Astrocyte (in vitro differentiated cells and primary cell): ENCODE measurements around the gene BRD7. TPM values are rescaled to one million over a fixed set of nuclear protein-coding genes. Genes with fewer than 3 reads are reported as not detected.

ENCODE experiments used
- DNase-seq: peaks from one replicate; pipeline ENCODE4 v3.0.0-alpha.2; 2010; ENCODE audit warnings: low read depth
- FAIRE-seq: peaks from 2 replicates; lab custom pipeline; 2011; peaks lifted over from hg19 to GRCh38; lab: Jason Lieb, UNC
- H2AFZ ChIP-seq: 2 replicates; pipeline ENCODE4 v1.6.0; 2012; ENCODE audit warnings: low read depth, low read length, inconsistent platforms
- H3K27ac ChIP-seq: 2 replicates; pipeline ENCODE4 v1.5.1; 2011; ENCODE audit warnings: low read depth, low read length, inconsistent platforms
- H3K27me3 ChIP-seq: 2 replicates; pipeline ENCODE4 v1.6.0; 2011; ENCODE audit warnings: low read length, inconsistent platforms; ENCODE audit not compliant: insufficient read depth
- H3K36me3 ChIP-seq: 2 replicates; pipeline ENCODE4 v1.5.1; 2011; ENCODE audit warnings: low read length, inconsistent platforms; ENCODE audit not compliant: insufficient read depth
- H3K4me1 ChIP-seq: 2 replicates; pipeline ENCODE4 v1.5.1; 2011; ENCODE audit warnings: low read length, inconsistent platforms; ENCODE audit not compliant: insufficient read depth
- H3K4me2 ChIP-seq: 2 replicates; pipeline ENCODE4 v1.6.0; 2012; ENCODE audit warnings: low read length, inconsistent platforms
- H3K4me3 ChIP-seq: 2 replicates; pipeline ENCODE4 v1.5.1; 2011; ENCODE audit warnings: low read depth, mild to moderate bottlenecking, low read length, inconsistent platforms; ENCODE audit not compliant: insufficient read depth
- H3K79me2 ChIP-seq: 2 replicates; pipeline ENCODE4 v1.6.0; 2012; ENCODE audit warnings: mild to moderate bottlenecking, low read length, inconsistent platforms; ENCODE audit not compliant: insufficient read depth
- H3K9ac ChIP-seq: 2 replicates; pipeline ENCODE4 v1.6.0; 2012; ENCODE audit warnings: mild to moderate bottlenecking, low read length, inconsistent platforms
- H3K9me3 ChIP-seq: 2 replicates; pipeline ENCODE4 v1.5.1; 2012; ENCODE audit warnings: low read depth, mild to moderate bottlenecking, low read length, inconsistent platforms; ENCODE audit not compliant: insufficient read depth
- H4K20me1 ChIP-seq: 2 replicates; pipeline ENCODE4 v1.6.0; 2012; ENCODE audit warnings: low read length, inconsistent platforms; ENCODE audit not compliant: insufficient read depth
- H3K27ac Mint-ChIP-seq: one replicate; pipeline ENCODE4 v1.8.0; 2021; ENCODE audit warnings: mild to moderate bottlenecking, mixed read lengths; ENCODE audit not compliant: unreplicated experiment
- H3K27me3 Mint-ChIP-seq: one replicate; pipeline ENCODE4 v1.8.0; 2021; ENCODE audit warnings: low read depth, mixed read lengths; ENCODE audit not compliant: unreplicated experiment
- H3K36me3 Mint-ChIP-seq: one replicate; pipeline ENCODE4 v1.8.0; 2021; ENCODE audit warnings: low read depth, mixed read lengths; ENCODE audit not compliant: unreplicated experiment
- H3K4me1 Mint-ChIP-seq: one replicate; pipeline ENCODE4 v1.8.0; 2021; ENCODE audit warnings: low read depth, mixed read lengths; ENCODE audit not compliant: unreplicated experiment
- H3K4me3 Mint-ChIP-seq: one replicate; pipeline ENCODE4 v1.8.0; 2021; ENCODE audit warnings: mild to moderate bottlenecking, moderate library complexity, mixed read lengths; ENCODE audit not compliant: unreplicated experiment
- H3K9me3 Mint-ChIP-seq: one replicate; pipeline ENCODE4 v1.8.0; 2021; ENCODE audit warnings: mild to moderate bottlenecking, mixed read lengths; ENCODE audit not compliant: unreplicated experiment
- CTCF ChIP-seq: IDR thresholded peaks from 2 replicates; pipeline ENCODE4 v1.5.1; 2011; ENCODE audit warnings: low read depth, mild to moderate bottlenecking, inconsistent platforms, low read length, moderate library complexity; ENCODE audit not compliant: insufficient read depth
- EZH2 ChIP-seq: IDR thresholded peaks from 2 replicates; pipeline ENCODE4 v1.6.1; 2012; ENCODE audit warnings: mild to moderate bottlenecking, low read length, inconsistent platforms; ENCODE audit not compliant: insufficient read depth
- total RNA-seq: library from RNA; stranded (reverse); gene quantifications from 2 replicates; pipeline ENCODE4 v1.2.1, GENCODE V29; 2021

Gene BRD7
- total RNA-seq, 1 donor from 2014 or later = 58.5 TPM

DNA sequence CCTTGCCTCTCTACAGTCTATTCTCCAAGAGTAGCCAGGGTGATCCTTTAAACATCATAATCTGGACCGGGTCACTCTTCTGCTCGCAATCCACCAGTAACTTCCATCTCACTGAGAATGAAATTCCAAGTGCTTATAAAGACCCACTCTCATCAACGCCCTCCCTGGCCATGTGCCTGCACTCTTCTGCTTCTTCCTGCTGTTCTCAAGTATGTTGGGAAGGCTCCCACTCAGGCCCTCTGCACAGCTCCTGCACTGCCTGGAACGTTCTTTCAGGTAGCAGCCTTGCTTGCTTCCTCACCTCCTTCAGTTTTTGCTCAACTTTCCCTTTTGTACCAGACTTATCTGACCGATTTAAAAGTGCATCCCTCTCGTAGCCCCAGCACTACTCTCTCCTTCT lies 44.4 kb downstream of the BRD7 start:
- Mint-ChIP-seq H3K36me3 (peaks cover 8% of the 10 kb centered on the region), H3K4me3 (no peak overlapping the region), H3K27ac (no peak overlapping the region), H3K9me3 (no peaks in the 10 kb centered on the region), H3K4me1 (peaks cover 14% of the 10 kb centered on the region), H3K27me3 (no peaks in the 10 kb centered on the region)
- TF ChIP-seq EZH2 (no peak), CTCF (no peak)
- Histone ChIP-seq H4K20me1 (peaks cover 9% of the 10 kb centered on the region), H2AFZ (no peak overlapping the region), H3K27ac (no peak overlapping the region), H3K79me2 (no peaks in the 10 kb centered on the region), H3K36me3 (peaks cover 36% of the 10 kb centered on the region), H3K27me3 (no peaks in the 10 kb centered on the region), H3K4me1 (no peaks in the 10 kb centered on the region), H3K4me3 (no peak overlapping the region), H3K4me2 (no peak overlapping the region), H3K9ac (no peak overlapping the region), H3K9me3 (no peaks in the 10 kb centered on the region)
- FAIRE-seq (no peak), DNase-seq (no peak)

GRCh38 chr16:50323335-50324011 lies 45.3 kb downstream of the BRD7 start:
- no peaks in the 10 kb centered on the region for H3K27me3 ChIP-seq
- H3K36me3 ChIP-seq = peaks cover 39% of the 10 kb centered on the region
- no peak overlapping the region for H3K9ac ChIP-seq
- H3K27ac ChIP-seq = no peak overlapping the region
- DNase-seq = no peak
- no peaks in the 10 kb centered on the region for H3K9me3 ChIP-seq
- Mint-ChIP-seq H3K36me3 (peaks cover 8% of the 10 kb centered on the region), H3K27me3 (no peaks in the 10 kb centered on the region), H3K4me1 (peaks cover 14% of the 10 kb centered on the region), H3K9me3 (no peaks in the 10 kb centered on the region), H3K27ac (peak overlapping the region; percentile 20), H3K4me3 (no peak overlapping the region)
- H3K4me1 ChIP-seq = no peaks in the 10 kb centered on the region
- no peak overlapping the region for H2AFZ ChIP-seq
- no peaks in the 10 kb centered on the region for H3K79me2 ChIP-seq
- no peak overlapping the region for H3K4me3 ChIP-seq
- peak; percentile 13 for TF ChIP-seq CTCF
- TF ChIP-seq EZH2 = no peak
- no peak overlapping the region for H3K4me2 ChIP-seq
- FAIRE-seq = no peak
- H4K20me1 ChIP-seq = peaks cover 5% of the 10 kb centered on the region

GRCh38 chr16:50322333-50322732 lies 46.5 kb downstream of the BRD7 start:
- no peak for FAIRE-seq
- TF ChIP-seq EZH2 (no peak), CTCF (no peak)

More at GRCh38 chr16:50322333-50322732, 46.5 kb downstream of the BRD7 start:
- Mint-ChIP-seq H3K36me3 (peaks cover 8% of the 10 kb centered on the region), H3K27ac (no peak overlapping the region), H3K27me3 (no peaks in the 10 kb centered on the region), H3K4me1 (peaks cover 14% of the 10 kb centered on the region), H3K4me3 (no peak overlapping the region), H3K9me3 (no peaks in the 10 kb centered on the region)
- Histone ChIP-seq H3K27me3 (no peaks in the 10 kb centered on the region), H3K79me2 (no peaks in the 10 kb centered on the region), H4K20me1 (peaks cover 5% of the 10 kb centered on the region), H3K4me3 (no peak overlapping the region), H3K4me2 (no peak overlapping the region), H3K27ac (no peak overlapping the region), H3K9me3 (no peaks in the 10 kb centered on the region), H2AFZ (no peak overlapping the region), H3K36me3 (peaks cover 49% of the 10 kb centered on the region), H3K4me1 (no peaks in the 10 kb centered on the region), H3K9ac (no peak overlapping the region)
- no peak for DNase-seq
